ENCODE measurements around the gene SYT5.

- TF ChIP-seq CTCF (conservative IDR thresholded peaks at IDR 0.05 in 1 of 2, IDR thresholded peaks at IDR 0.05 in 1 of 2; ENCODE audit: extremely low read depth in 1 of 2, insufficient read depth in 1 of 2, low read depth in 1 of 2, low read length in 2 of 2) (no peak), EZH2 (IDR thresholded peaks at IDR 0.05; ENCODE audit: borderline replicate concordance, low read length) (no peak)
Measured at GRCh38 chr19:55131421-55131820, 48.7 kb downstream of the SYT5 start.

All from mammary epithelial cell (primary cell).